Loucy (cell line): ENCODE data around the gene GNLY.

Experiments used
- EZH2phosphoT487 ChIP-seq: fragments of 200-600 bp; IDR thresholded peaks from 2 replicates; pipeline ENCODE4 v1.6.1; 2018; ENCODE audit warnings: antibody characterized with exemption, mild to moderate bottlenecking, moderate library complexity, borderline replicate concordance
- TF ChIP-seq, protein P1 (sequence below): fragments of 200-600 bp; sonication (generic); conservative IDR thresholded peaks from 2 replicates; pipeline ENCODE4 v1.5.1; 2014; ENCODE audit warnings: mild to moderate bottlenecking, antibody characterized with exemption, low read length

GRCh38 chr2:85698184-85698879 is 4.2 kb downstream of the GNLY start:
- TF ChIP-seq, protein P1, sequence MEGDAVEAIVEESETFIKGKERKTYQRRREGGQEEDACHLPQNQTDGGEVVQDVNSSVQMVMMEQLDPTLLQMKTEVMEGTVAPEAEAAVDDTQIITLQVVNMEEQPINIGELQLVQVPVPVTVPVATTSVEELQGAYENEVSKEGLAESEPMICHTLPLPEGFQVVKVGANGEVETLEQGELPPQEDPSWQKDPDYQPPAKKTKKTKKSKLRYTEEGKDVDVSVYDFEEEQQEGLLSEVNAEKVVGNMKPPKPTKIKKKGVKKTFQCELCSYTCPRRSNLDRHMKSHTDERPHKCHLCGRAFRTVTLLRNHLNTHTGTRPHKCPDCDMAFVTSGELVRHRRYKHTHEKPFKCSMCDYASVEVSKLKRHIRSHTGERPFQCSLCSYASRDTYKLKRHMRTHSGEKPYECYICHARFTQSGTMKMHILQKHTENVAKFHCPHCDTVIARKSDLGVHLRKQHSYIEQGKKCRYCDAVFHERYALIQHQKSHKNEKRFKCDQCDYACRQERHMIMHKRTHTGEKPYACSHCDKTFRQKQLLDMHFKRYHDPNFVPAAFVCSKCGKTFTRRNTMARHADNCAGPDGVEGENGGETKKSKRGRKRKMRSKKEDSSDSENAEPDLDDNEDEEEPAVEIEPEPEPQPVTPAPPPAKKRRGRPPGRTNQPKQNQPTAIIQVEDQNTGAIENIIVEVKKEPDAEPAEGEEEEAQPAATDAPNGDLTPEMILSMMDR: no peak
- TF ChIP-seq EZH2phosphoT487: no peak
